Measurements from ENCODE around the gene MICAL3.

The MICAL3 gene

GRCh38 chr22:17910561-17911311 is 113.6 kb downstream of the MICAL3 start:
- DNase-seq, result peak; percentile 68

- no peak for DNase-seq
Measured at GRCh38 chr22:17907748-17908051, 116.7 kb downstream of the MICAL3 start.

GRCh38 chr22:17906978-17907747 is 117.2 kb downstream of the MICAL3 start:
- DNase-seq, result no peak

GRCh38 chr22:17905445-17905844 is 118.9 kb downstream of the MICAL3 start:
- DNase-seq, result no peak

- no peak for DNase-seq
Measured at GRCh38 chr22:17903564-17904295, 120.6 kb downstream of the MICAL3 start.

GRCh38 chr22:17902960-17903359 is 121.4 kb downstream of the MICAL3 start:
- DNase-seq, result no peak

GRCh38 chr22:17898375-17898774 is 126.0 kb downstream of the MICAL3 start:
- DNase-seq, result no peak

- DNase-seq, result no peak
Measured at GRCh38 chr22:17897858-17898257, 126.5 kb downstream of the MICAL3 start.

GRCh38 chr22:17897426-17897825 is 126.9 kb downstream of the MICAL3 start:
- no peak for DNase-seq

GRCh38 chr22:17896586-17896985 is 127.8 kb downstream of the MICAL3 start:
- no peak for DNase-seq

- no peak for DNase-seq
Measured at GRCh38 chr22:17893900-17894535, 130.3 kb downstream of the MICAL3 start.

GRCh38 chr22:17892376-17892775 is 132.0 kb downstream of the MICAL3 start:
- no peak for DNase-seq

- DNase-seq, result no peak
Measured at GRCh38 chr22:17891481-17892167, 132.7 kb downstream of the MICAL3 start.

- no peak for DNase-seq
Measured at GRCh38 chr22:17890892-17891291, 133.5 kb downstream of the MICAL3 start.

GRCh38 chr22:17890245-17890671 is 134.1 kb downstream of the MICAL3 start:
- DNase-seq, result no peak

- DNase-seq, result no peak
Measured at GRCh38 chr22:17888855-17889254, 135.5 kb downstream of the MICAL3 start.

- no peak for DNase-seq
Measured at GRCh38 chr22:17888439-17888838, 135.9 kb downstream of the MICAL3 start.

GRCh38 chr22:17884893-17885292 is 139.5 kb downstream of the MICAL3 start:
- no peak for DNase-seq

GRCh38 chr22:17884084-17884483 is 140.3 kb downstream of the MICAL3 start:
- no peak for DNase-seq

- DNase-seq, result no peak
Measured at GRCh38 chr22:17883356-17883755, 141.0 kb downstream of the MICAL3 start.

- DNase-seq, result no peak
Measured at GRCh38 chr22:17882727-17883126, 141.6 kb downstream of the MICAL3 start.

GRCh38 chr22:17882162-17882561 is 142.2 kb downstream of the MICAL3 start:
- DNase-seq, result no peak

- no peak for DNase-seq
Measured at GRCh38 chr22:17881366-17881765, 143.0 kb downstream of the MICAL3 start.

Measured in suppressor macrophage treated with lipopolysaccharide for 4 hours (primary cell).